HG03575 (cell line): Measurements from ENCODE around the gene CXCR3.

Experiments used
- ATAC-seq: cut with Tn5 transposase; IDR thresholded peaks from one replicate; pipeline ENCODE4 v1.9.1; 2021; ENCODE audit not compliant: unreplicated experiment, insufficient number of reproducible peaks, low FRiP score; ENCODE audit errors: extremely low read depth

CXCR3 gene

GRCh38 chrX:71638409-71638808 is 20.1 kb upstream of the CXCR3 start:
- ATAC-seq: no peak

GRCh38 chrX:71637848-71638247 is 19.5 kb upstream of the CXCR3 start:
- ATAC-seq: no peak

GRCh38 chrX:71637253-71637618 is 18.9 kb upstream of the CXCR3 start:
- no peak for ATAC-seq

GRCh38 chrX:71636438-71637252 is 18.3 kb upstream of the CXCR3 start:
- ATAC-seq: no peak

- no peak for ATAC-seq
Observed at GRCh38 chrX:71634366-71634765, 16.1 kb upstream of the CXCR3 start.

GRCh38 chrX:71632923-71633657 is 14.8 kb upstream of the CXCR3 start:
- no peak for ATAC-seq

GRCh38 chrX:71629467-71629866 is 11.2 kb upstream of the CXCR3 start:
- ATAC-seq: no peak

GRCh38 chrX:71627588-71628404 is 9.5 kb upstream of the CXCR3 start:
- ATAC-seq: no peak

- no peak for ATAC-seq
Observed at GRCh38 chrX:71626576-71626975, 8.3 kb upstream of the CXCR3 start.

GRCh38 chrX:71625471-71625870 is 7.2 kb upstream of the CXCR3 start:
- ATAC-seq: no peak

GRCh38 chrX:71623714-71624113 is 5.4 kb upstream of the CXCR3 start:
- no peak for ATAC-seq

GRCh38 chrX:71622576-71623450 is 4.5 kb upstream of the CXCR3 start:
- no peak for ATAC-seq

GRCh38 chrX:71622032-71622575 is 3.8 kb upstream of the CXCR3 start:
- no peak for ATAC-seq

GRCh38 chrX:71621603-71622002 is 3.3 kb upstream of the CXCR3 start:
- no peak for ATAC-seq

- ATAC-seq: no peak
Observed at GRCh38 chrX:71619986-71620385, 1.7 kb upstream of the CXCR3 start.

- ATAC-seq: no peak
Observed at GRCh38 chrX:71619193-71619592, 882 bp upstream of the CXCR3 start.

GRCh38 chrX:71618787-71619186 is 476 bp upstream of the CXCR3 start:
- ATAC-seq: no peak

- ATAC-seq: no peak
Observed at GRCh38 chrX:71617742-71618141, 569 bp downstream of the CXCR3 start.
